ENCODE results near the gene DPP3. TPM values are rescaled to one million over a fixed set of nuclear protein-coding genes. Genes with fewer than 3 reads are reported as not detected.
A peak's percentile ranks its signal among the peaks of the same experiment; 100 is the strongest.

Gene DPP3
- total RNA-seq, 6 experiments from 2014 or later: 18.0 to 25.6 (median 22.0) TPM

- Histone ChIP-seq H3K4me3 (peak overlapping the region; percentile 45 to 70 (median 56)), H3K9me3 (no peaks in the 10 kb centered on the region), H3K27ac (no peak overlapping the region), H3K4me1 (peaks cover 0 to 8% (median 0%) of the 10 kb centered on the region in 4 donors), H3K27me3 (no peaks in the 10 kb centered on the region), H3K36me3 (no peaks in the 10 kb centered on the region)
- DNase-seq (peak in 1 of 3 donors; percentile 58), ATAC-seq (peak; percentile 33 to 54 (median 40))
- no peak for TF ChIP-seq POLR2A (IDR thresholded peaks at IDR 0.05)
- TF ChIP-seq, protein P1, sequence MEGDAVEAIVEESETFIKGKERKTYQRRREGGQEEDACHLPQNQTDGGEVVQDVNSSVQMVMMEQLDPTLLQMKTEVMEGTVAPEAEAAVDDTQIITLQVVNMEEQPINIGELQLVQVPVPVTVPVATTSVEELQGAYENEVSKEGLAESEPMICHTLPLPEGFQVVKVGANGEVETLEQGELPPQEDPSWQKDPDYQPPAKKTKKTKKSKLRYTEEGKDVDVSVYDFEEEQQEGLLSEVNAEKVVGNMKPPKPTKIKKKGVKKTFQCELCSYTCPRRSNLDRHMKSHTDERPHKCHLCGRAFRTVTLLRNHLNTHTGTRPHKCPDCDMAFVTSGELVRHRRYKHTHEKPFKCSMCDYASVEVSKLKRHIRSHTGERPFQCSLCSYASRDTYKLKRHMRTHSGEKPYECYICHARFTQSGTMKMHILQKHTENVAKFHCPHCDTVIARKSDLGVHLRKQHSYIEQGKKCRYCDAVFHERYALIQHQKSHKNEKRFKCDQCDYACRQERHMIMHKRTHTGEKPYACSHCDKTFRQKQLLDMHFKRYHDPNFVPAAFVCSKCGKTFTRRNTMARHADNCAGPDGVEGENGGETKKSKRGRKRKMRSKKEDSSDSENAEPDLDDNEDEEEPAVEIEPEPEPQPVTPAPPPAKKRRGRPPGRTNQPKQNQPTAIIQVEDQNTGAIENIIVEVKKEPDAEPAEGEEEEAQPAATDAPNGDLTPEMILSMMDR (IDR thresholded peaks at IDR 0.05): no peak
- WGBS (ENCODE audit: insufficient coverage, low coverage, low lambda C conversion rate, missing lambda C conversion rate): 51% methylated on average over 6 of the region's 6 CpGs
- intact Hi-C loops (cut with DNase I): no loop called here
These were observed 12.5 kb upstream of the DPP3 start for GRCh38 chr11:66467756-66468155.

- 83% methylated on average over 4 of the region's 6 CpGs for WGBS (ENCODE audit: insufficient coverage, low coverage, low lambda C conversion rate, missing lambda C conversion rate)
- intact Hi-C loops (cut with DNase I): no loop called here
- Histone ChIP-seq H3K36me3 (no peaks in the 10 kb centered on the region), H3K27me3 (no peaks in the 10 kb centered on the region), H3K27ac (no peak overlapping the region), H3K4me3 (no peak overlapping the region), H3K9me3 (no peaks in the 10 kb centered on the region), H3K4me1 (peaks cover 0 to 8% (median 0%) of the 10 kb centered on the region in 4 donors)
- no peak for DNase-seq
- TF ChIP-seq, protein P1 (IDR thresholded peaks at IDR 0.05): no peak
- no peak for TF ChIP-seq POLR2A (IDR thresholded peaks at IDR 0.05)
- no peak for ATAC-seq
These were observed 11.5 kb upstream of the DPP3 start for GRCh38 chr11:66468691-66469090.

- ATAC-seq (no peak), DNase-seq (no peak)
- Histone ChIP-seq H3K27ac (no peak overlapping the region), H3K36me3 (no peaks in the 10 kb centered on the region), H3K27me3 (no peaks in the 10 kb centered on the region), H3K4me3 (no peak overlapping the region), H3K9me3 (no peaks in the 10 kb centered on the region), H3K4me1 (peaks cover 0 to 8% (median 0%) of the 10 kb centered on the region in 4 donors)
- no CpG with 5 or more reads among the region's 1 CpG for WGBS (ENCODE audit: insufficient coverage, low coverage, low lambda C conversion rate, missing lambda C conversion rate)
- no peak for TF ChIP-seq POLR2A (IDR thresholded peaks at IDR 0.05)
- TF ChIP-seq, protein P1 (IDR thresholded peaks at IDR 0.05): no peak
- intact Hi-C loops (cut with DNase I): no loop called here
These were observed 10.8 kb upstream of the DPP3 start for GRCh38 chr11:66469441-66469840.

DNA sequence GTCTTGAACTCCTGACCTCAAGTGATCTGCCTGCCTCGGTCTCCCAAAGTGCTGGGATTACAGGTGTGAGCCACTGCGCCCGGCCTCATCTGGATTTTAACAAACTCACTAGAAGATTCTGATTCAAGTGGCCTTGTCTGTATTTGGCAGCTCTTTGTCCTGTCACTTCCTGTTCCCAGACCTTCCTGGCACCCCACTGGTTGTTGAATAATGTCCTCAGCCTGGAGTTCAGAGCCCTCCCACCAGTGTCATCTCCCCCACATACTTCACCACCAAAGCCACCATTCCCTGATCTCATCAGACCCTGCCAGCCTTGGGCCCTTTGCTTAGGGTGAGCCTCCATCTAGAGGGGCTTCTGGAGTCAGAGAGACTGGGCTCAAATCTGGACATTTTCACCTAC is 10.2 kb upstream of the DPP3 start:
- 100% methylated on average over 1 of the region's 3 CpGs for WGBS (ENCODE audit: insufficient coverage, low coverage, low lambda C conversion rate, missing lambda C conversion rate)
- ATAC-seq (no peak), DNase-seq (no peak)
- Histone ChIP-seq H3K27ac (no peak overlapping the region), H3K27me3 (no peaks in the 10 kb centered on the region), H3K36me3 (no peaks in the 10 kb centered on the region), H3K4me3 (no peak overlapping the region), H3K9me3 (no peaks in the 10 kb centered on the region), H3K4me1 (peaks cover 0 to 8% (median 0%) of the 10 kb centered on the region in 4 donors)
- intact Hi-C loops (cut with DNase I): no loop called here
- TF ChIP-seq, protein P1 (IDR thresholded peaks at IDR 0.05): no peak
- TF ChIP-seq POLR2A (IDR thresholded peaks at IDR 0.05): no peak

GRCh38 chr11:66471142-66471541 is 9.1 kb upstream of the DPP3 start:
- no peak for ATAC-seq
- peaks cover 0 to 8% (median 0%) of the 10 kb centered on the region in 4 donors for H3K4me1 ChIP-seq
- intact Hi-C loops (cut with DNase I): no loop called here
- no peak overlapping the region for H3K4me3 ChIP-seq
- TF ChIP-seq, protein P1 (IDR thresholded peaks at IDR 0.05): no peak
- H3K9me3 ChIP-seq: no peaks in the 10 kb centered on the region
- H3K27me3 ChIP-seq: no peaks in the 10 kb centered on the region
- no peak overlapping the region for H3K27ac ChIP-seq
- DNase-seq: no peak
- H3K36me3 ChIP-seq: no peaks in the 10 kb centered on the region
- 92% methylated on average over 2 of the region's 16 CpGs for WGBS (ENCODE audit: insufficient coverage, low coverage, low lambda C conversion rate, missing lambda C conversion rate)

All from right lobe of liver (tissue), 6 donors.